ENCODE measurements around the gene RGS14. TPM values are rescaled to one million over a fixed set of nuclear protein-coding genes. Genes with fewer than 3 reads are reported as not detected.

Gene RGS14
- total and polyA plus RNA-seq, 12 donors, result 2.2 to 9.6 (median 4.1) TPM

DNA sequence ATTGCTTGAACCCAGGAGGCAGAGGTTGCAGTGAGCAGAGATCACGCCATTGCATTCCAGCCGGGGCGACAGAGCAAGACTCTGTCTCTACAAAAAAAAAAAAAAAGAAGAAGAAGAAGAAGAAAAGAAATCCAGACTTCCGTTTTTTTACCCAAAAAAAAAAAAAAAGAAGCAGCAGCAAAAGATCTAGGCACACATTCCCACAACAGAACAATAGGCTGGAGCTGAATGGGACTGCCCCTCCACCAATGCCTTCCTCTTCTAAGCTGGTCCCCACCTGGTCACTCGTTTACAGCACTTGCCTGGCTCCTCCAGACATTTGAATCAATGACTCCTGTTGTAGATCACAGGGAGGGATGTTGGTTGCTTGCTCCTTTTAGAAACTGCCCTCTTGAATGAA lies 4.6 kb upstream of the RGS14 start:
- Histone ChIP-seq H3K27ac (no peak overlapping the region), H3K36me3 (peaks cover 0 to 21% (median 5%) of the 10 kb centered on the region in 9 donors), H3K27me3 (no peaks in the 10 kb centered on the region), H3K9me3 (peaks cover 0 to 5% (median 0%) of the 10 kb centered on the region in 11 donors), H3K4me1 (peaks cover 7 to 76% (median 29%) of the 10 kb centered on the region in 9 donors), H3K4me3 (no peak overlapping the region)
- WGBS, 2 donors, result 80 to 82% methylated on average over 5 of the region's 5 CpGs
- DNase-seq, result no peak
- ATAC-seq, result no peak
- TF ChIP-seq, protein P1, sequence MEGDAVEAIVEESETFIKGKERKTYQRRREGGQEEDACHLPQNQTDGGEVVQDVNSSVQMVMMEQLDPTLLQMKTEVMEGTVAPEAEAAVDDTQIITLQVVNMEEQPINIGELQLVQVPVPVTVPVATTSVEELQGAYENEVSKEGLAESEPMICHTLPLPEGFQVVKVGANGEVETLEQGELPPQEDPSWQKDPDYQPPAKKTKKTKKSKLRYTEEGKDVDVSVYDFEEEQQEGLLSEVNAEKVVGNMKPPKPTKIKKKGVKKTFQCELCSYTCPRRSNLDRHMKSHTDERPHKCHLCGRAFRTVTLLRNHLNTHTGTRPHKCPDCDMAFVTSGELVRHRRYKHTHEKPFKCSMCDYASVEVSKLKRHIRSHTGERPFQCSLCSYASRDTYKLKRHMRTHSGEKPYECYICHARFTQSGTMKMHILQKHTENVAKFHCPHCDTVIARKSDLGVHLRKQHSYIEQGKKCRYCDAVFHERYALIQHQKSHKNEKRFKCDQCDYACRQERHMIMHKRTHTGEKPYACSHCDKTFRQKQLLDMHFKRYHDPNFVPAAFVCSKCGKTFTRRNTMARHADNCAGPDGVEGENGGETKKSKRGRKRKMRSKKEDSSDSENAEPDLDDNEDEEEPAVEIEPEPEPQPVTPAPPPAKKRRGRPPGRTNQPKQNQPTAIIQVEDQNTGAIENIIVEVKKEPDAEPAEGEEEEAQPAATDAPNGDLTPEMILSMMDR (IDR thresholded peaks at IDR 0.05), result no peak
- intact Hi-C loops (cut with DNase I), result loop anchor here in 2 of 10 donors (5.0 kb wide), 2 partner anchors 36 to 221 kb away; partner anchors contain the start of gene NSD1 (in 1 of the 2)

GRCh38 chr5:177354256-177354655 lies 3.5 kb upstream of the RGS14 start:
- H3K36me3 ChIP-seq, result peaks cover 0 to 10% (median 5%) of the 10 kb centered on the region in 9 donors
- peaks cover 7 to 76% (median 33%) of the 10 kb centered on the region in 9 donors for H3K4me1 ChIP-seq
- H3K4me3 ChIP-seq, result no peak overlapping the region
- DNase-seq (no peak), ATAC-seq (no peak)
- TF ChIP-seq, protein P1 (IDR thresholded peaks at IDR 0.05), result no peak
- intact Hi-C loops (cut with DNase I), result loop anchor here in 2 of 10 donors (5.0 kb wide), 2 partner anchors 37 to 222 kb away; partner anchors contain the start of gene NSD1 (in 1 of the 2)
- WGBS, 2 donors, result 90 to 94% methylated on average over 3 of the region's 3 CpGs
- H3K27ac ChIP-seq, result no peak overlapping the region
- H3K9me3 ChIP-seq, result peaks cover 0 to 5% (median 0%) of the 10 kb centered on the region in 11 donors
- H3K27me3 ChIP-seq, result no peaks in the 10 kb centered on the region

GRCh38 chr5:177354711-177355110 lies 3.0 kb upstream of the RGS14 start:
- DNase-seq (no peak), ATAC-seq (no peak)
- H3K4me1 ChIP-seq, result peaks cover 7 to 76% (median 31%) of the 10 kb centered on the region in 9 donors
- peaks cover 0 to 5% (median 0%) of the 10 kb centered on the region in 11 donors for H3K9me3 ChIP-seq
- no peak overlapping the region for H3K27ac ChIP-seq
- no peaks in the 10 kb centered on the region for H3K27me3 ChIP-seq
- WGBS, 2 donors, result 65 to 66% methylated on average over 3 of the region's 3 CpGs
- peaks cover 0 to 5% (median 3%) of the 10 kb centered on the region in 9 donors for H3K36me3 ChIP-seq
- TF ChIP-seq, protein P1 (IDR thresholded peaks at IDR 0.05), result no peak
- intact Hi-C loops (cut with DNase I), result loop anchor here in 2 of 10 donors (5.0 kb wide), 2 partner anchors 37 to 222 kb away; partner anchors contain the start of gene NSD1 (in 1 of the 2)
- no peak overlapping the region for H3K4me3 ChIP-seq

DNA sequence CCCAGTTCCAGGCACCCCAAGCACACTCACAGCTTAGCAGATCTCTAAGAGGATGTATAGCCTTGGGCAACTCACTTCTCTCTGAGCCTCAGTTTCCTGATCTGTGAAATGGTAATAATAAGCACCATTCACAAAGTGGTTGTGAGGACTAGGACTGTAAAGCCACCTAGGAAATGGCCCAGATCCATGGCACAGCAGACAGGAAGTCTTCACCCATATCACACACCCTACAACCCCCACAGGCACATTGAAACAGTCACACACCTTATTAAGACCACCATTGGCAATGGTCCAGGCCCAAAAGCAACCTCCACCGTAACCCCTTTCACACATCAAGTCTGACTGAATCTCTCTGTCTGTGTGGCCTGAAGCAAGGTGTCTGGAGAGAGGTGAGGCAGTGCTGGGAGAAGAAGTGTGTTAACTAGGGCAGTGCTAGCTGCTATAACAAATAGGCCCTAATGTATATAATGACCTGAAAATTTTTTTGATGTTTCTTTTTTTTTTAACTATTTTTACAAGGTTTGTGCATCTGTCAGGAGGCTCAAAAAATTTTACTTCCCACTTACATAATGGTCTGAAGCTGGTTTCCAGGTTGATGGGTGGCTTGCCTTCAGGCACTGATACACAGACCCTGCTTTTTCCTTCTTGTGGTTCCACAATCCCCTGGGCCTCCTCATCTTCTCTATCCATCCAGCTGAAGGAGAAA lies 2.4 kb upstream of the RGS14 start:
- TF ChIP-seq, protein P1 (IDR thresholded peaks at IDR 0.05), result no peak
- peaks cover 0 to 5% (median 0%) of the 10 kb centered on the region in 11 donors for H3K9me3 ChIP-seq
- ATAC-seq, result no peak
- WGBS, 2 donors, result 80 to 83% methylated on average over 1 of the region's 1 CpG
- peaks cover 3 to 73% (median 25%) of the 10 kb centered on the region in 9 donors for H3K4me1 ChIP-seq
- H3K36me3 ChIP-seq, result no peaks in the 10 kb centered on the region
- H3K27ac ChIP-seq, result no peak overlapping the region
- no peaks in the 10 kb centered on the region for H3K27me3 ChIP-seq
- H3K4me3 ChIP-seq, result no peak overlapping the region
- intact Hi-C loops (cut with DNase I), result no loop called here
- DNase-seq, result no peak
